HG03103 (cell line): ENCODE results near the gene ANGPTL4.
"Not testable (repeated sequence)": the region's sequence is repeated elsewhere in the genome, so short reads cannot be mapped to it uniquely, and the experiment has no call there.

Source experiments
- ATAC-seq: cut with Tn5 transposase; IDR thresholded peaks from one replicate; pipeline ENCODE4 v1.9.1; 2021; ENCODE audit warnings: low read depth; ENCODE audit not compliant: unreplicated experiment

ANGPTL4 gene

DNA sequence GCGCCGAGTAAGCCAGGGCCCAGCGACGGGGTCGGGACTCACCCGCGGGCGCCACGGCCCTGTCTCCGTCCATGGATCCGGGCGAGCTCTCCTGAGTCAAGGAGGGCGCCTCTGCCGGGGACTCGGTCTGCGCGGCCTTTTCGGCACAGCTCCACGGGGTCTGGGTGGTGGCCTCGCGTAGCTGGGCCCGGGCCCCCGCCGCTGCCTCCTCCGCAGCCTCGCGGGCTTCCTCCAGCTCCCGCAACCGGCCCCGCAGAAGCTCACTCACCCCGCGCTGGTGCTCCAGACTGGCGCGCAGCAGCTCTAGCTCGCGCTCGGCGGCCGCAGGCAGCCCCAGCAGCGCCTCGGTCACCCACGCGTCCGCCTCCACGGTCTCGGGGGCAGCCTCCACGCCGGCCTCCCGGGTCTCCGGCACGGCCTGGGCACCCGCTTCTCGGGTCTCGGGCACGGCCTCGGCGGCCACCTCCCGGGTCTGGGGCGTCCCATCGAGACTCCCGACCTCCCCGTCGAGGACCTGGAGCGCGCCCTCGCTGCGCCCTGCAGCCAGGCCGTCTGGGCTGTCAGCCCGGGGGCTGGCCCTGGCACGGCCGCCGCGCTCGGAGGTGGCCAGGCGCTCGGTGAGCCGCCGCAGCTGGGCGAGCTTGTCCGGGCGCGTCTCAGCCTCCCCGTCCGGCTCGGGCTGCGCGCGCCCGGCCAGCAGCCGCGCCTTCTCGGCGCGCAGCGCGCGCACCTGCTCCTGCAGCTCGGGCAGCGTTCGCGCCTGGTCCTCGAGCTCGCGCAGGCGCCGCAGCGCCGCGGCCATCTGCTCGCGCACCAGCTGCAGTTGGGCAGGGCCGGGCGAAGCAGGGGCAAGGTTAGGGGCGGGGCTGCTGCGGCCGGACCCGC lies 29.3 kb upstream of the ANGPTL4 start:
- ATAC-seq, result no peak

DNA sequence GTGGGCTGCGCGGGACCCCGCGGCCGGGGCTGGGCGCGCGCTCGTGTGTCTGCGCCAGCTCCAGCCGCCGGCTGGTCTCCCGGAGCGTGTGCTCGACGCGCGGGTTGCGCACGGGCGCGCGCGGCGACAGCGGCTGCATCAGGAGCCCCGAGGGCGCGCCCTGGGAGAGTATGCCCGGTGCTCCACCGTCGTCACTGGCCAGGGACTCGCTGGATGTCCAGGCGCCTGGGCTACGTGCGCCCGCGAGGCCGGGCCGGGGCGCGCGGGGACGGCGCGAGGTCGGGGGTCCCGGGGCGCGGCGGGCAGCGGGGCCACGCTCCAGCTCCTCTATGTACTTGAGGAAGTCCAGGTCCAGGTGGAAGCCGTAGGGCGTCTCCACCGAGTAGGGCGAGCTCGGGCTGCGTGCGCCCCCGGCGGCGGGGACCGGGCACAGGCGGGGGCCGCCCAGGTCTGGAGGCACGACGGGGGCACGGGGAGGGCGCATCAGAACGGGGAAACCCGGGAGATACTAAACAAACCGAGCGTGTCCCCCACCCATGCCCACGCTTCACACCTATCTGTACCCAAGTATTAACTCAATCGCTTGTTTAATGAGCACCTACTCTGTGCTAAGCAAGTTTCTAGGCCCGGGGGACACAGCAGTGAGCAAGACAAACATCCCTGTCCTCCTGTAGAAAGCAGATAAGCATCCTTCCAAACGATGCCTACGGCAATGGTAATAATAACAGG lies 28.4 kb upstream of the ANGPTL4 start:
- ATAC-seq, result no peak

DNA sequence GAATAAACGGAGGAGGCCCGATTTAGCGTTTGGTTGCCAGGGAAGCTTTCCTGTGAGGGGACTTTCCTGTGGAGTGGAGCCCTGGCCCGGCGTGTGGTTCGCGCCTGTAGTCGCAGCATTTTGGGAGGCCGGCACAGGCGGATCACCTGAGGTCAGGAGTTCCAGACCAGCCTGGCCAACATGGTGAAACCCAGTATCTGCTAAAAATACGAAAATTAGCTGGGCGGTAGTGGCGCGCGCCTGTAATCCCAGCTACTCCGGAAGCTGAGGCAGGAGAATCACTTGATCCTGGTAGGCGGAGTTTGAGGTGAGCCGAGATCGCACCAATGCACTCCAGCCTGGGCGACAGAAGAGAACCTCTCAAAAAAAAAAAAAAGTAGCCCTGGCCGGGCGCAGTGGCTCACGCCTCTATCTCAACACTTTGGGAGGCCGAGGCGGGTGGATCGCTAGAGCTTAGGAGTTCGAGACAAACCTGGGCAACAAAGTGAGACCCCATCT lies 27.8 kb upstream of the ANGPTL4 start:
- no peak for ATAC-seq

DNA sequence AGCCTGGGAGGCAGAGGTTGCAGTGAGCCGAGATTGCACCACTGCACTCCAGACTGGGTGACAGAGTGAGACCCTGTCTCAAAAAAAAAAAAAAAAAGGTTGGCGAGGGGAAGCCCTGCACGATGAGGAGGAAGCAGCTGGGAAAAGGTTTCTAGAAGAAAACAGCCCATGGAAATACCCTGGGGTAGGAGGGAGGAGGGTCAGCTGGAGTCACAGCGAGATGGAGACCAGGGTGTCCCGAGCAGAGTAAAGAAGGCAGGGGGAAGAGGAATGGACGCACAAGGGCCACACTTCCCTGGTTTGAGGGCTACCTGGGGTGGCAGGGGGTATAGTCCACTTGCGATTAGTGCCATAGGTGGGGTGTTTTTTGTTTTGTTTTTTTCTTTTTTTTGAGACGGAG lies 27.3 kb upstream of the ANGPTL4 start:
- ATAC-seq, result no peak

DNA sequence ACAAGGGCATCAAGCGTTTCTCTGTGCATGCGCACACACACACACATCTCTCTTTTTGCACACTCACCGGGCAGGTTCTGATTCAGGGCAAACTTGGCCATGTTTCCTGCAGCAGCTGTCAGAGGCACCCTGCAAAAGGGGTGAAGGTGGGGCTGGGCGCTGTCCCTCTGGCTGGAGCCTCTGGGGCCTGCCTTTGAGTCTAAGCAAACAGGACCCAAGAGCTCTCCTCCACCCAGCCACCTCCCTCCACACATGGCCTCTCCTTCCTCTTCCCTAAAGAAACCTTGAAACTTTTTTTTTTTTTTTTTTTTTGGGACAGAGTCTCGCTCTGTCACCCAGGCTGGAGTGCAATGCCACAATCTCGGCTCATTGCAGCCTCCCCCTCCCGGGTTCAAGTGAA lies 26.2 kb upstream of the ANGPTL4 start:
- ATAC-seq, result no peak

DNA sequence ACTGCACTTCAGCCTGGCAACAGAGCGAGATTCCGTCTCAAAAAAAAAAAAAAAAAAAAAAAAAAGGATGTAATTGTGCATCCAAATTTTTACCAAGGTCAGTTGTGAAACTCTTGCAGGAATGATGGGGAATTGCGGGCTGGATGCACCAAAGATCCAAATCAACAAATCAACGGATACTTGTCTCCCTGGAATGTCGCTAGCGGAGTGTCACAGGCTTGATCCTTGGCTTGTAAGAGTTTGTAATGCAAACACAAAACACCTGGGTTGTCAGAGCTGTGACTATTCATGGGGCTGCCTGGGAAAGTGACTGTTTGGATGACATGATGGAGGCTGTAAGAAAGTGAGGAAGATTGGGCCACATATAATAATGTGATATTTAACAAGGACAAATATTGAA lies 25.1 kb upstream of the ANGPTL4 start:
- ATAC-seq, result no peak

DNA sequence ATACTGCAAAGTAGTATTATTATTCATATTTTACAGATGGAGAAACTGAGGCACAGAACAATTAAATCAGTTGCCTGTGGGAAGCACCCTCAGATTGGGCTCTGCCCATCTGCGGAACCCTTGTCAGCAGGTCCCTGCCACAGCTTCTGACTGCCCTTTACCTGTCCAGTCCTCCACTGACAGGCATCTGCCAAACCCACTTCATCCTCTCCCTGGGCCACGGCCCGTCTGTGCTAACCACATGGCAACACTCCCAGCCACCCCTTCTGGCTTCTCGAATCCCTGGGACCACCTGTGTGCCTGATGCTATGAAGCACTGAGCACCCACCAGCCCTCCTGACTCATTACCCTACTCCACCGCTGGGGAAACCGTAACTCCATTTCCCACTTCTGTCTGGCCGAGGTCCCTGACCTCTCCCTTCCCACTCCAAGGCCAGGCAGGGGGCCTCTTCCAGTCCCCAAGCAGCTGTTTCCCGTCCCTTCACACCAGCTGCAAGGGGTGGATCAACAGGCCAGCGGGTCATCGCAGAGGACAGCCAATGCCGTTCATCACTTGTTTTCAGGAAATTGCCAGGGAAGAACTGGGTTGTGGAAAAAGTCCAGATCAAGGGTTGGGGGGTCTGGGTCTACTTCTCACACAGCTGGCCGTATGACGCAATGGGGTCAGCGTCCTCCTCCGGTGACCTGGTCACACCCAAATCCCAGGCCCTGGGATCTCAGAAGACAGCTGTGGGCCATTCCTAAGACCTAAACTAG lies 23.4 kb upstream of the ANGPTL4 start:
- ATAC-seq, result no peak

DNA sequence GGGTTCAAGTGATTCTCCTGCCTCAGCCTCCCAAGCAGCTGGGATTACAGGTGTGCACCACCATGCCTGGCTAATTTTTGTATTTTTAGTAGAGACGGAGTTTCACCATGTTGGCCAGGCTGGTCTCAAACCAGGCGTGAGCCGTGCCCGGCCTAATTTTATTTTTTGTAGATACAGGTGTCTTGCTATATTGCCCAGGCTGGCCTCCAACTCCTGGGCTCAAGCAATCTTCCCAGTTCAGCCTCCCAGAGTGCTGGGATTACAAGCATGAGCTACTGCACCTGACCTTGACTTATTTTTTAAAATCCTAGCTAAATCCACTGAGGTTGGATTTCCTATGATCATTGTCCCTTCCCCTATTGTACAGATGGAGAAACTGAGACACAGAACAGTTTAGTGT lies 22.5 kb upstream of the ANGPTL4 start:
- not testable (repeated sequence) for ATAC-seq

DNA sequence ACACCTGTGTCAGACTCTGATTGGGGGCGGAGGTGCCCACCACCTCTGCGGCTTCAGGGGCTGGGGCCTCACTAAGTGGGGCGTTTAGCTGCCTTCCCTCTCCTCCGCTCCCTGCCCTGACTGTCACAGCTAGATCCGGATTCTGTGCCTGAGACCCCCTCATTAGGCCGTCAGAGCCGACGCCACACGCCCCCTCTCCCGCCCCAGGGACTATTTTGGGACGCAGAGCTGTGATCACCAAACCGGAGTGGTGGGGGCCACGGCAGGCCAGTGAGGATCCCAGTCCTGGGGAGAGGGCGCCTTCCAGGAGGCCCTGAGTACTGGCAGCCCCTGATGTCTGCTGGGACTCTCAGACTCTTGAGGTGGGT lies 21.7 kb upstream of the ANGPTL4 start:
- ATAC-seq, result no peak

DNA sequence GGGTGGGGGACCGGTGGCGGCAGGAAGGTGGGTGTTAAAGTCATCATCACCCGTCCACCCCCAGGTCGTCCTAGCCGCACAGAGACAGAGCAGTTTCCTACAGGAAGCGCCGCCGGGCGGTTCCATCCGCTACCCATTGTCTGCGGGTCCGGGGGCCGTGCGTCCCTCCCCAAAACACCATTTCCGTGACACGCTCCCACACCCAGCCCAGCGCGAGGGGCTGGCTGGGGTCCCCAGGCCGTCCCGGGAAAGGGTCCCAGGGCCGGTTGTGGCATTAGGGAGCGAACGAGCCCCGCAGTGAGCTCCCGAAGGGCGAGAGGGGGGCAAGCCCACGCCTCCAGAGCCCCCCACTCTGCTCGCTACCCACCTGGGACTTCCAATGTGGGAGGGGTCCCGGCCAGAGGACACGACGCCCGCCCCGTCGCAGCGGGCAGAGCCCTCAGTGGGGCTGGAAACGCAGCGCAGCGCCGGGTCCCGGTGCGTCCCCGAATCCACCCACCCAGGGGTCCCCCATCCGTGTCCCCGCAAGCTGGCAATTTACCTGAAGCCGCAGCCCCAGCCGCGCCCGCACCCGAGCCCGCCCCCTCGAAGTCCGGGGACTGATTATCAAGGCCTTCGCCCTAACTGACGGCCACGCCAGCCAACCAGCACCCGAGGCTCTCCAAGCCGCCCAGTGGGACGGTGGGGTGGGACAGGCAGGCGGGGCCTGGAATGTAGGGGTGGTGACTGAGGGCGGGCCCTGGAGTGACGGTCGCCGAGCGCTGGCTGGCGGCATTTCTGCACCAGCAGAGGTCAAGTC lies 21.1 kb upstream of the ANGPTL4 start, which contains the start of gene KANK3:
TSS of gene KANK3 (minus strand) at position 579 of the 799 bp plus-strand sequence. CDS start 5,434 bp downstream, outside the sequence.
- peak; percentile 79 for ATAC-seq

DNA sequence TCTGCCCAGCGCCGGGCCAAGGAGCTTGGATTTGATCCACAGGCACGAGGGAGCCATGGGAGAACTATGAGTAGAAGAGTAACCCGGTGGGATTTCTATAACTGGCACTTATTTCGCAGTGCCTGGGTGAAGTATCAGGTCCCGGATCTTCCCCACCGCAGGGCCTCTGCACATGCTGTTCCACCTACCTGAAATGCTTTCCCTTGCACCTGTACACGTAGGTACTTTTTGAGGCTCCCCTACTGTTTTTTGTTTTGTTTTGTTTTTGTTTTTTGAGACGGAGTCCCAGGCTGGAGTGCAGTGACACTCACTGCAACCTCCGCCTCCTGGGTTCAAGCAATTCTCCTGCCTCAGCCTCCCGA lies 20.5 kb upstream of the ANGPTL4 start:
- no peak for ATAC-seq

DNA sequence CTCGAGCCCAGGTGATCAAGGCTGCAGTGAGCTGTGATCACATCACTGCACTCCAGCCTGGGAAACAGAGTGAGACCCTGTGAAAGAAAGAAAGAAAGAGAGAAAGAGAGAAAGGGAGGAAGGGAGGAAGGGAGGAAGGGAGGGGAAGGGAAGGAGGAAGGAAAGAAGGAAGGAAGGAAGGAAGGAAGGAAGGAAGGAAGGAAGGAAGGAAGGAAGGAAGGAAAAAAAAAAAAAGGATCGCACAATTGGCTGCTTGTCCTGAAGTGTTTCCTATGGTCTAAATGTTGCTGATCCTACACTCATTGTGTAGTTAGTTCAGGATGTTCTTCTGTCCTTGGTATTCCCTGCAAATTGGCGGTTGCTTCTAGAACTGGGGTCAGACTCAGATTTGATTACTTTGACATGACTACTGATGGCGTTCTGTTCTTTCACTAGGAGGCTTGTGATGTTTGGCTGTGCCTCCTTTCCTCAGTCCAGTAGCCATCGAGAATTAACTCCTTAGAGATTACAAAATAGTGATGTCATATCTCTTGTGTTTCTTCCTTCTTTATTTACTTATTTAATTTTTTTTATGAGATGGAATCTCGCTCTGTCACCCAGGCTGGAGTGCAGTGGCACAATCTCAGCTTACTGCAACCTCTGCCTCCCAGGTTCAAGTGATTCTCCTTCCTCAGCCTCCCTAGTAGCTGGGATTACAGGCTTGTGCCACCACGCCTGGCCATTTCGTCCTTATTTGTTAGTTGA lies 14.2 kb upstream of the ANGPTL4 start:
- not testable (repeated sequence) for ATAC-seq

DNA sequence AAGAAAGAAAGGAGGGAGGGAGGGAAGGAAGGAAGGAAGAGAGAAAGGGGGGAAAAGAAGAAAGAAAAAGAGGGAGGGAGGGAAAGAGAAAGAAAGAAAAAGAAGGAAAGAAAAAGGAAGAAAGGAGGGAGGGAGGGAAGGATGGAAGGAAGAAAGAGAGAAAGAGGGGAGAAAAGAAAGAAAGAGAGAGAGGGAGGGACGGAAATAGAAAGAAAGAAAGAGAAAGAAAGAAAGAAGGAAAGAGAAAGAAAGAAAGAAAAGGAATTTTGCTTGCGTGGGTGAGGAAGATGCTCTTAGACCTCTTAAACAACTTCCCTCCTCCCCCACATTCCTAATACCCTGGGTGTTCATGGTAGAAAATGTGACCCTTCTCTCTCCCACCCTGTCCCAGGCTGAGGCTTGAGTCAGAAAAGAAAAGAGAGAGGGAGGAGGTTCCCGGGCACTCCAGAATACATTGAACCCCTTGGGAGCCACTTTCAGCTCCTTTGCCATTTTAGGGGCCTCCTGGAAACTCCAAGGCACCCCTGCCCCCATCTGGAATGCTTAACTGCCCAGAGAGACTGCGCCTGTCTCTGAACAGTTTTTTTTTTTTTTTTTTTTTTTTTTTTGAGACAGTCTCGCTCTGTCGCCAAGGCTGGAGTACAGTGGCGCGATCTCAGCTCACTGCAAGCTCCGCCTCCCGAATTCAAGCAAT lies 11.7 kb upstream of the ANGPTL4 start:
- ATAC-seq, result no peak

DNA sequence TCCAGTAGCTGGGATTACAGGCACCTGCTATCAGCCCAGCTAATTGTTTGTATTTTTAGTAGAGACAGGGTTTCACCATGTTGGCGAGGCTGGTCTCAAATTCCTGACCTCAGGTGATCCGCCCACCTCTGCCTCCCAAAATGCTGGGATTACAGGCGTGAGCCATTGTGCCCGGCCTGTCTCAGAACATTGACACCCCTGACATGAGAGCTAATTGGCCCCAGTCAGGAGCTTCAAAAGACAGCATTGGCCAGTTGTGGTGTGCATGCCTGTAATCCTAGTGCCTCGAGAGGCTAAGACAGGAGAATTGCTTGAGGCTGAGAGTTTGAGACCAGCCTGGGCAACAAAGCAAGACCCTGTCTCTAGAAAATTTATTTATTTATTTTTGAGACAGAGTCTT lies 11.1 kb upstream of the ANGPTL4 start:
- not testable (repeated sequence) for ATAC-seq

DNA sequence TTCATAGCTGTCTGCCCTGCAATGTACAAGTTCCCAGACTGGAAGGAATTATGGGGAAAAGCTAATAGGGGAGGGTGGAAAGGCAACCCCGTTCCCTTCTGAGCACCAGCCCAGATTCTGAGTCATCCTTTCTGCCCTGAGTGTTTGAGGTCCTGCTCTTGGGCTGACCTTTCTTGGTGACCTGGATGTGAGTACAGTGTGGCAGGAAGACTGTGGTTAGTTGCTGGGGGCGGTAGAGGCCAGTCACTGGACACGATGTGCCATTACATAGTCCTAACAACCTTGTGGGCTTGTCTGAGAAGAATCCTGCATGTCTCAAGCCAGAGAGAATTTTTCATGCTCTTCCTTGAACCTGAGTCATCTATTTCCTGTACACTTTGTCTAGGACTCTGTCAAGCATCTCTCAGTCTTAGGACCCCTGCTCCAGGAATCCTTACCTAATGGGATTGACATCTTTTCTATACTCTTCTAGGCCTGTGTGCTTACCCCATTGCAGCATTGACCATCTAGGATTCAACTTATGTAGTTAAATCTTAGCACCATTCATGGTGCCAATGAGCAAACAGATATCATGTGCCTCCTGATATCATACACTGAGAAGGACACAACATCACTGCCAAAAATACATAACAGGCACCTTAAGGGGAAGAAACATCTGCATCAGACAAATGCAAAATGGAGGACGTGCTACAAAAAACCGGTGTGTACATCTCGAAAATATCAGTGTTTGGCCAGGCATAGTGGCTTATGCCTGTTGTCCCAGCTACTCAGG lies 8.1 kb upstream of the ANGPTL4 start:
- no peak for ATAC-seq

DNA sequence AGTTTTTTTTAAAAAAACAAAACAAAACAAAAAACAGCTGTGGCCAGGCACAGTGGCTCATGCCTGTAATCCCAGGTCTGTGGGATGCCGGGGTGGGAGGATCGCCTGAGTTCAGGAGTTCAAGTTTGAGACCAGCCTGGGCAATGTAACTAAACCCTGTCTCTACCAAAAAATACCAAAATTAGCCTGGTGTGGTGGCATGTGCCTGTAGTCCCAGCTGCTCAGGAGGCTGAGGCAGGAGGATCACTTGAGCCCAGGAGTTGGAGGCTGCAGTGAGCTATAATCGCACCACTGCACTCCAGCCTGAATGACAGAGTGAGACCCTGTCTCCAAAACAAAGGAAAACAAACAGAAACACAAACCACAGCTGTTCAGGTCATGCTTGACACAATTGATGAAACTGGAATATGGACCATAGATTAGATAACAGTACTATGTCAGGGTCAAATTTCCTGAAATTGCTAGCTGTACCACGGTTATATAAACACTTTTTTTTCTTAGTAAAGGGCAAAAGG lies 6.9 kb upstream of the ANGPTL4 start:
- no peak for ATAC-seq

DNA sequence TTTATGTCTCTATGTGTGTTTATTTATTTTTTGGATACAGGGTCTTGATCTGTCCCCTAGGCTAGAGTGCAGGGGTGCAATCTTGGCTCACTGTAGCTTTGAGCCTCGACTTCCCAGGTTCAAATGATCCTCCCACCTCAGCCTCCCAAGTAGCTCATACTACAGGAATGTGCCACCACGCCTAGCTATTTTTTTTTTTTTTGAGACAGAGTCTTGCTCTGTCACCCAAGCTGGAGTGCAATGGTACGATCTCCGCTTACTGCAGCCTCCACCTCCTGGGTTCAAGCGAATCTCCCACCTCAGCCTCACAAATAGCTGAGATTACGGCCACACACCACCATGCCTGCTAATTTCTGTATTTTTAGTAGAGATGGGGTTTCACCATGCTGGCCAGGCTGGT lies 5.0 kb upstream of the ANGPTL4 start:
- ATAC-seq, result no peak

DNA sequence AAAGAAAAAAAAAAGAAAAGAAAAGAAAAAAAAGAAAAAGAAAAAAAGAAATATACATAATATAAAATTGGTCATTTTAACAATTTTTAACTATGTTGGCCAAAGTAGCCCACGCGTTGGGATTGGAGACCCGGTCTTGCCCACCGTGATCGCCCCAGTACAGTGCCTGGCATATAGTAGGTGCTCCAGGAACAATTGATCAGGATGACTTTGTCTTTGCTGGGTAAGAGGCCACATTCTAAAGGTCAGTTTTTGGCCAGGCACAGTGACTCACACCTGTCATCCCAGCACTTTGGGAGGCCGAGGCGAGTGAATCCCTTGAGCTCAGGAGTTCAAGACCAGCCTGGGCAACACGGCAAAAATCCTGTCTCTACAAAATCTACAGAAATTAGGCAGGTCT lies 3.8 kb upstream of the ANGPTL4 start:
- ATAC-seq, result no peak
